Cardiac muscle cell (in vitro differentiated cells and primary cell): ENCODE measurements around the gene TMEM247. TPM values are rescaled to one million over a fixed set of nuclear protein-coding genes. Genes with fewer than 3 reads are reported as not detected.
A peak's percentile ranks its signal among the peaks of the same experiment; 100 is the strongest.
"Not testable (repeated sequence)": the region's sequence is repeated elsewhere in the genome, so short reads cannot be mapped to it uniquely, and the experiment has no call there.

ENCODE experiments used
- DNase-seq, 2 donors: peaks; one replicate each; pipeline versions ENCODE4 v3.0.0 to v3.0.0-alpha.2; 2010 to 2017; ENCODE audit warnings: low read depth in 1 of 2, low spot score in 1 of 2
- H3K27ac ChIP-seq: fragments of 200-600 bp; sonication (generic); 2 replicates; pipeline ENCODE4 v1.5.1; 2016
- H3K27me3 ChIP-seq: fragments of 200-600 bp; sonication (generic); 2 replicates; pipeline ENCODE4 v1.6.0; 2016; ENCODE audit warnings: control low read depth
- H3K36me3 ChIP-seq: fragments of 200-600 bp; sonication (generic); 2 replicates; pipeline ENCODE4 v1.5.1; 2016; ENCODE audit warnings: control low read depth
- H3K4me1 ChIP-seq: fragments of 200-600 bp; sonication (generic); 2 replicates; pipeline ENCODE4 v1.8.1; 2017; ENCODE audit warnings: low read depth, mild to moderate bottlenecking, mixed run types
- H3K4me3 ChIP-seq: fragments of 200-600 bp; sonication (generic); 2 replicates; pipeline ENCODE4 v1.5.1; 2016; ENCODE audit warnings: mild to moderate bottlenecking
- H3K9me3 ChIP-seq: fragments of 200-600 bp; sonication (generic); 2 replicates; pipeline ENCODE4 v1.5.1; 2017; ENCODE audit warnings: low read depth, mild to moderate bottlenecking, control low read depth
- polyA plus RNA-seq: library from polyadenylated mRNA; unstranded; fragments of >200 nt; fragmentation: Nextera tagmentation; extraction: Ambion mirVana; gene quantifications from 2 replicates; pipeline ENCODE4 v1.2.1, GENCODE V29; 2016
- total RNA-seq: library from RNA; depleted of rRNA; stranded (reverse); fragments of >200 nt; gene quantifications from 2 replicates; pipeline ENCODE4 v1.2.3, GENCODE V29; 2016
- TF ChIP-seq, protein P1 (sequence below): IDR thresholded peaks from 2 replicates; pipeline ENCODE4 v1.5.1; 2012; ENCODE audit warnings: low read depth, mild to moderate bottlenecking, low read length

The TMEM247 gene
- total and polyA plus RNA-seq, 2 experiments from 2014 or later, result not detected

DNA sequence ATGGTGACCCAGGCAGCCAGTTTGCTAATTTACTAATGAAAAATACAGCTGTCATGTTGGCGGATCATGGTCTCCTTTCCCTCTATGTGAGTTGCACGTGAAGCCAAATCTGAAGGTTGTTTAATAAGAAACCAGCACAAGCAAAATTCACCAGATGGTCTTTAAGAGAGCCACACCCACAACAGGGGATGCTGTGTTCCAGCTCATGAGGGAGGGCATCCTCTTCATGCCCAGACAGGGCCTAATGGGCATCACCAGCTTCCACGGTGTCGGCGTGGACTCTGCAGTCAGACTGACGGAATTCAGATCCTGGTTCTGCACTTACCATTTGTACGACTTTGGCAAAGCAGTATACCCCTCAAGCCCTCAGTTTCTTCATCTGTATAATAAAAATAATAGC lies 39.9 kb downstream of the TMEM247 start:
- H3K27ac ChIP-seq, result no peak overlapping the region
- DNase-seq, result no peak
- no peaks in the 10 kb centered on the region for H3K27me3 ChIP-seq
- no peaks in the 10 kb centered on the region for H3K4me1 ChIP-seq
- H3K4me3 ChIP-seq, result no peak overlapping the region
- TF ChIP-seq, protein P1, sequence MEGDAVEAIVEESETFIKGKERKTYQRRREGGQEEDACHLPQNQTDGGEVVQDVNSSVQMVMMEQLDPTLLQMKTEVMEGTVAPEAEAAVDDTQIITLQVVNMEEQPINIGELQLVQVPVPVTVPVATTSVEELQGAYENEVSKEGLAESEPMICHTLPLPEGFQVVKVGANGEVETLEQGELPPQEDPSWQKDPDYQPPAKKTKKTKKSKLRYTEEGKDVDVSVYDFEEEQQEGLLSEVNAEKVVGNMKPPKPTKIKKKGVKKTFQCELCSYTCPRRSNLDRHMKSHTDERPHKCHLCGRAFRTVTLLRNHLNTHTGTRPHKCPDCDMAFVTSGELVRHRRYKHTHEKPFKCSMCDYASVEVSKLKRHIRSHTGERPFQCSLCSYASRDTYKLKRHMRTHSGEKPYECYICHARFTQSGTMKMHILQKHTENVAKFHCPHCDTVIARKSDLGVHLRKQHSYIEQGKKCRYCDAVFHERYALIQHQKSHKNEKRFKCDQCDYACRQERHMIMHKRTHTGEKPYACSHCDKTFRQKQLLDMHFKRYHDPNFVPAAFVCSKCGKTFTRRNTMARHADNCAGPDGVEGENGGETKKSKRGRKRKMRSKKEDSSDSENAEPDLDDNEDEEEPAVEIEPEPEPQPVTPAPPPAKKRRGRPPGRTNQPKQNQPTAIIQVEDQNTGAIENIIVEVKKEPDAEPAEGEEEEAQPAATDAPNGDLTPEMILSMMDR, result no peak
- no peaks in the 10 kb centered on the region for H3K9me3 ChIP-seq
- H3K36me3 ChIP-seq, result no peaks in the 10 kb centered on the region

DNA sequence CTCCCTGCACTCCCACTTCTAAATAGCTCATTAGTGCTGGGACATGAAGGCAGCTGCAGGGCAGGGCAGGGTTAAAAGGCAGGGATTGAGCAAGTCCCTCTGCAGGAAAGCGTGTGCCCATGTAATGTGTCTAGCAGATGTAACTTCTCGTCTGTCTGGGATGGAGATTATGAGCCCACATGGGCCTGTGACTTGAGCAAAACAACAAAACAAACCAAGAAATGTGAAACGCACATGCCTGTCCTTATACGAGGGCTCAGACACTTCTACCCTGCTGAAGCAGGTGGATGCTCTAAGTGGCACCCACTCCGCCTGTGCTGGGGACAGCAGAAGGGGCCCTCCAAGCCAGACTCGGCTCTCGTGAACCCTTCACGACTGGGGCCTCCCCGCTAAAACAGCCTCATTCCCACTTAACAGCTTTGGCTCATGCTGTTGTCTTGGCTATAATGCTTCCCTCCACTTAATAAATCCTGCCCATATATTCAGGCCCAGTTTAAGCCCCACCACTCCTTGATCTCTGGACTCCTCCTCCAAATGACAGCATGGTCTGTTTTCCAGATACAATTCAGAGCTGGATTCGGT lies 40.9 kb downstream of the TMEM247 start:
- H3K9me3 ChIP-seq, result no peaks in the 10 kb centered on the region
- H3K4me1 ChIP-seq, result no peaks in the 10 kb centered on the region
- TF ChIP-seq, protein P1, result no peak
- peak in 1 of 2 donors; percentile 37 for DNase-seq
- H3K27ac ChIP-seq, result no peak overlapping the region
- no peak overlapping the region for H3K4me3 ChIP-seq
- no peaks in the 10 kb centered on the region for H3K27me3 ChIP-seq
- no peaks in the 10 kb centered on the region for H3K36me3 ChIP-seq

DNA sequence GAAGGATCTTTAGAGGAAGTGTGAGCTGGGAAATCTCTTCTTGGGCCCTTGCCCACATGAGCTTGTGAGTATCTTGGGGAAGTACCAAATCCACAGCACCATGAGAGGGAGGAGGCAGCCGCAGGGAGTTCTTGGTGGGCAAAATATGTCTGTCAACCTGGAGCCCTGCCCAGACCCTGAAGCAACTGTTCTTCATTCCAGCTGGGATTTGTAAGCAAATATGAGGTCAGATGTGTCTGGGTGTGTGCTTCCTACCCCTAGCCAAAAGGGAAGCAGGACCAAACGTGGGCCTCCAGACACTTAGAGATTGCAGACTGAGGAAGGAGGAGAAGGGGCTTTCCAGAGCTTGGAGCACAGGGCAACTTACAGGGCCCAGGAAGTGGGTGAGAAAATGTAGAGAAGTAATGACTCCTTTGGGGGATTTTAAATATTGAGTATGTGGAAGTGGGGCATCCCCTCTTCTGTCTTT lies 41.9 kb downstream of the TMEM247 start:
- DNase-seq, result peak in 1 of 2 donors; percentile 96
- Histone ChIP-seq H3K4me1 (no peaks in the 10 kb centered on the region), H3K9me3 (no peaks in the 10 kb centered on the region), H3K4me3 (no peak overlapping the region), H3K27ac (no peak overlapping the region), H3K27me3 (no peaks in the 10 kb centered on the region), H3K36me3 (no peaks in the 10 kb centered on the region)
- TF ChIP-seq, protein P1, result no peak

DNA sequence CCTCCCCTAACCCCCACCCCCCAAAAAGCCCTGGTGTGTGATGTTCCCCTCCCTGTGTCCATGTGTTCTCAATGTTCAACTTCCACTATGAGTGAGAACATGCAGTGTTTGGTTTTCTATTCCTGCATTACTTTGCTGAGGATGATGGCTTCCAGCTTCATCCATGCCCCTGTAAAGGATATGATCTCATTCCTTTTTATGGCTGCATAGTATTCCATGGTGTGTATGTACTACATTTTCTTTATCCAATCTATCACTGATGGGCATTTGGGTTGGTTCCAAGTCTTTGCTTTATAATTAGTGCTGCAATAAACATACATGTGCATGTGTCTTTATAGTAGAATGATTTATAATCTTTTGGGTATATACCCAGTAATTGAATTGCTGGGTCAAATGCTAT lies 43.0 kb downstream of the TMEM247 start:
- H3K4me1 ChIP-seq, H3K27me3 ChIP-seq, H3K36me3 ChIP-seq, H3K27ac ChIP-seq, DNase-seq, H3K4me3 ChIP-seq, H3K9me3 ChIP-seq: not testable (repeated sequence)

DNA sequence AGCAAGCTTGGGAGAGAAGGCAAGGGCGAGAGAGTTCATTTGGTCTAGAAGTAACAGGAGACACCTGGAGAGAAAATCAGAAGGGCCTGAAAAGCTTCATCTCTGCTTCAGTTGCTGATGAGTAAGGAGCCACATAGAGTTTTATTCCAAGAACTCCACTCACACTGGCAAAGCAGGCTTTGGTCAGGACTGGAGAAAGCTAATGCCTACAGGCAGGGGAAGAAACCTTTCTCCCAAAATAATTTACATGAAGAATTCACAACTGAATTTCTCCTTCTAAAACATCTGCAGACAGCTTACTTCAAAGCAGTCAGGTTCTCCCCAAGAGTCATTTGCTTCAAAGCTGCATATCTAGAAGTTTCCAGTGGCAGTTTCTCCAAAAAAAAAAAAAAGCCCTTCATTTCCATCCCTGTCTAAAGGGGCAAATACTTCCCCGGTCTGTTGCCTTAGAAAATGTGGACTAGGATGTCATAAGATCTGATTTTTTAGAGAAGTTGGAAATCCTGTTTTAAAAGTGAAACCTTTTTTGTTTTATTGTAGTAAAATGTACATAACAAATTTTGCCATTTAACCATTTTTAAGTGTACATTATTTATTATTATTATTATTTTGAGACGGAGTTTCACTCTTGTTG lies 46.3 kb downstream of the TMEM247 start:
- no peak overlapping the region for H3K27ac ChIP-seq
- H3K9me3 ChIP-seq, result no peaks in the 10 kb centered on the region
- no peak for DNase-seq
- no peaks in the 10 kb centered on the region for H3K4me1 ChIP-seq
- no peaks in the 10 kb centered on the region for H3K36me3 ChIP-seq
- H3K4me3 ChIP-seq, result no peak overlapping the region
- no peaks in the 10 kb centered on the region for H3K27me3 ChIP-seq
- TF ChIP-seq, protein P1, result no peak

DNA sequence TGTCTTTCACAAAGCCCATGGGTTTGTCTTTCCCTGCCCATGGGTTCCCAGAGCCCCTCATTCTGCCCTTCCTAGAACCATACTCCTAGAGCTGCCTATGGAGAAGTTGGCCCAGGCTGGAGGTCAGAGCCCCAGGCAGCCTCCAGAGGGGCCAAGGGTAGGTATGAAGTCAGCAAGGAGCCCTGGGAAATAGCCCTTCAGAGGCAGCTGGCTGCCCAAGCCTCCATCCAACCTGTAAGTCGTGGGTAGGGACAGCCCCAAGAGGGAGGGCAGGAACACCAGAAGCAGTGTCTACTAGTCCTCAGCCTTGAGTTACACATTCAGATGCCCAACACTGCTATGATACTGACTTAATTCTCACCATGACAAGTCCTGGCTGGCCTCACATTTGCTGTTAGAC lies 49.5 kb downstream of the TMEM247 start:
- no peaks in the 10 kb centered on the region for H3K4me1 ChIP-seq
- no peak for DNase-seq
- H3K9me3 ChIP-seq, result no peaks in the 10 kb centered on the region
- H3K27me3 ChIP-seq, result no peaks in the 10 kb centered on the region
- H3K36me3 ChIP-seq, result no peaks in the 10 kb centered on the region
- H3K27ac ChIP-seq, result no peak overlapping the region
- no peak overlapping the region for H3K4me3 ChIP-seq
- TF ChIP-seq, protein P1, result no peak
